ENCODE measurements around the gene TP53BP2.
"Not testable (repeated sequence)": the region's sequence is repeated elsewhere in the genome, so short reads cannot be mapped to it uniquely, and the experiment has no call there.

Gene TP53BP2

GRCh38 chr1:223754681-223755431, 90.9 kb downstream of the TP53BP2 start:
- DNase-seq = no peak
- in situ Hi-C loops (cut with MboI; ENCODE audit: low pct_unique_long_range_greater_than_20kb, low sequenced_read_pairs) = no loop called here

GRCh38 chr1:223752721-223753515, 92.8 kb downstream of the TP53BP2 start:
- in situ Hi-C loops (cut with MboI; ENCODE audit: low pct_unique_long_range_greater_than_20kb, low sequenced_read_pairs) = no loop called here
- no peak for DNase-seq

GRCh38 chr1:223751696-223752095, 94.1 kb downstream of the TP53BP2 start:
- DNase-seq = no peak
- in situ Hi-C loops (cut with MboI; ENCODE audit: low pct_unique_long_range_greater_than_20kb, low sequenced_read_pairs) = no loop called here

- no peak for DNase-seq
- in situ Hi-C loops (cut with MboI; ENCODE audit: low pct_unique_long_range_greater_than_20kb, low sequenced_read_pairs) = no loop called here
These were observed 94.8 kb downstream of the TP53BP2 start for GRCh38 chr1:223750730-223751570.

- peak; percentile 44 for DNase-seq
- in situ Hi-C loops (cut with MboI; ENCODE audit: low pct_unique_long_range_greater_than_20kb, low sequenced_read_pairs) = loop anchor here (25.0 kb wide), 1 partner anchor 588 kb away; the partner anchor contains the start of gene NVL
These were observed 96.7 kb downstream of the TP53BP2 start for GRCh38 chr1:223748773-223749733.

- in situ Hi-C loops (cut with MboI; ENCODE audit: low pct_unique_long_range_greater_than_20kb, low sequenced_read_pairs) = loop anchor here (25.0 kb wide), 1 partner anchor 589 kb away; the partner anchor contains the start of gene NVL
- no peak for DNase-seq
These were observed 97.4 kb downstream of the TP53BP2 start for GRCh38 chr1:223748405-223748772.

- no peak for DNase-seq
- in situ Hi-C loops (cut with MboI; ENCODE audit: low pct_unique_long_range_greater_than_20kb, low sequenced_read_pairs) = loop anchor here (25.0 kb wide), 1 partner anchor 589 kb away; the partner anchor contains the start of gene NVL
These were observed 97.9 kb downstream of the TP53BP2 start for GRCh38 chr1:223747838-223748335.

GRCh38 chr1:223745731-223746130, 100.0 kb downstream of the TP53BP2 start:
- in situ Hi-C loops (cut with MboI; ENCODE audit: low pct_unique_long_range_greater_than_20kb, low sequenced_read_pairs) = loop anchor here (25.0 kb wide), 1 partner anchor 592 kb away; the partner anchor contains the start of gene NVL
- no peak for DNase-seq

GRCh38 chr1:223742856-223743517, 102.8 kb downstream of the TP53BP2 start:
- DNase-seq = no peak
- in situ Hi-C loops (cut with MboI; ENCODE audit: low pct_unique_long_range_greater_than_20kb, low sequenced_read_pairs) = loop anchor here (25.0 kb wide), 1 partner anchor 594 kb away; the partner anchor contains the start of gene NVL

- in situ Hi-C loops (cut with MboI; ENCODE audit: low pct_unique_long_range_greater_than_20kb, low sequenced_read_pairs) = loop anchor here (25.0 kb wide), 1 partner anchor 595 kb away; the partner anchor contains the start of gene NVL
- DNase-seq = no peak
These were observed 103.9 kb downstream of the TP53BP2 start for GRCh38 chr1:223741861-223742260.

GRCh38 chr1:223740038-223740736, 105.6 kb downstream of the TP53BP2 start:
- in situ Hi-C loops (cut with MboI; ENCODE audit: low pct_unique_long_range_greater_than_20kb, low sequenced_read_pairs) = loop anchor here (25.0 kb wide), 1 partner anchor 597 kb away; the partner anchor contains the start of gene NVL
- not testable (repeated sequence) for DNase-seq

- in situ Hi-C loops (cut with MboI; ENCODE audit: low pct_unique_long_range_greater_than_20kb, low sequenced_read_pairs) = loop anchor here (25.0 kb wide), 1 partner anchor 598 kb away; the partner anchor contains the start of gene NVL
- no peak for DNase-seq
These were observed 106.2 kb downstream of the TP53BP2 start for GRCh38 chr1:223739366-223740037.

GRCh38 chr1:223738465-223739365, 107.0 kb downstream of the TP53BP2 start:
- DNase-seq = no peak
- in situ Hi-C loops (cut with MboI; ENCODE audit: low pct_unique_long_range_greater_than_20kb, low sequenced_read_pairs) = loop anchor here (25.0 kb wide), 1 partner anchor 599 kb away; the partner anchor contains the start of gene NVL

- in situ Hi-C loops (cut with MboI; ENCODE audit: low pct_unique_long_range_greater_than_20kb, low sequenced_read_pairs) = loop anchor here (25.0 kb wide), 1 partner anchor 600 kb away; the partner anchor contains the start of gene NVL
- no peak for DNase-seq
These were observed 108.4 kb downstream of the TP53BP2 start for GRCh38 chr1:223737342-223737741.

- DNase-seq = not testable (repeated sequence)
- in situ Hi-C loops (cut with MboI; ENCODE audit: low pct_unique_long_range_greater_than_20kb, low sequenced_read_pairs) = loop anchor here (25.0 kb wide), 1 partner anchor 601 kb away; the partner anchor contains the start of gene NVL
These were observed 109.1 kb downstream of the TP53BP2 start for GRCh38 chr1:223736638-223737037.
